ENCODE results near the gene FAM107B.

The FAM107B gene

GRCh38 chr10:14617852-14618251, 156.8 kb downstream of the FAM107B start:
- DNase-seq, result no peak

- no peak for DNase-seq
Observed at GRCh38 chr10:14616955-14617730, 157.6 kb downstream of the FAM107B start.

- no peak for DNase-seq
Observed at GRCh38 chr10:14616465-14616864, 158.2 kb downstream of the FAM107B start.

GRCh38 chr10:14613588-14613920, 161.1 kb downstream of the FAM107B start:
- no peak for DNase-seq

- DNase-seq, result no peak
Observed at GRCh38 chr10:14612873-14613587, 161.7 kb downstream of the FAM107B start.

- no peak for DNase-seq
Observed at GRCh38 chr10:14611968-14612693, 162.6 kb downstream of the FAM107B start.

- no peak for DNase-seq
Observed at GRCh38 chr10:14609178-14609577, 165.5 kb downstream of the FAM107B start.

GRCh38 chr10:14608381-14609001, 166.2 kb downstream of the FAM107B start:
- DNase-seq, result no peak

GRCh38 chr10:14606633-14607032, 168.1 kb downstream of the FAM107B start:
- DNase-seq, result no peak

- no peak for DNase-seq
Observed at GRCh38 chr10:14605231-14605925, 169.3 kb downstream of the FAM107B start.

- no peak for DNase-seq
Observed at GRCh38 chr10:14604181-14605142, 170.2 kb downstream of the FAM107B start.

- no peak for DNase-seq
Observed at GRCh38 chr10:14603534-14604102, 171.1 kb downstream of the FAM107B start.

GRCh38 chr10:14602807-14603533, 171.7 kb downstream of the FAM107B start:
- DNase-seq, result no peak

GRCh38 chr10:14601872-14602725, 172.6 kb downstream of the FAM107B start:
- no peak for DNase-seq

GRCh38 chr10:14601326-14601725, 173.4 kb downstream of the FAM107B start:
- DNase-seq, result no peak

GRCh38 chr10:14600065-14600464, 174.6 kb downstream of the FAM107B start:
- DNase-seq, result no peak

GRCh38 chr10:14598809-14599764, 175.6 kb downstream of the FAM107B start:
- DNase-seq, result no peak

GRCh38 chr10:14595526-14596182, 179.0 kb downstream of the FAM107B start:
- DNase-seq, result no peak

All from NCI-H524 treated with DMSO at 0.1 percent for 48 hours (cell line).